HCT116 (cell line): Measurements from ENCODE around the gene ZDHHC16.

ENCODE experiments used
- CEBPB ChIP-seq: IDR thresholded peaks from 2 replicates; pipeline ENCODE4 v1.6.1; 2012; ENCODE audit warnings: low read depth
- CTCF ChIP-seq, 3 experiments: fragments of 200-600 bp in 1 of 3; sonication (generic) in 1 of 3; IDR thresholded peaks in 2 of 3; conservative IDR thresholded peaks in 1 of 3; 2 replicates each; pipeline ENCODE4 v1.5.1; 2012 to 2017; ENCODE audit warnings: low read depth in 2 of 3, low read length in 2 of 3, antibody characterized with exemption in 1 of 3, borderline replicate concordance in 1 of 3, control low read depth in 1 of 3, mild to moderate bottlenecking in 1 of 3, mixed read lengths in 1 of 3, mixed run types in 1 of 3, moderate library complexity in 1 of 3; ENCODE audit not compliant: insufficient read depth in 1 of 3
- EGR1 ChIP-seq: IDR thresholded peaks from 2 replicates; pipeline ENCODE4 v1.6.1; 2012; ENCODE audit warnings: low read depth
- POLR2A ChIP-seq: IDR thresholded peaks from 2 replicates; pipeline ENCODE4 v1.7.0; 2011; ENCODE audit warnings: borderline replicate concordance; ENCODE audit not compliant: insufficient read depth, insufficient read length; ENCODE audit errors: extremely low read depth
- RAD21 ChIP-seq: IDR thresholded peaks from 2 replicates; pipeline ENCODE4 v1.6.1; 2012; ENCODE audit warnings: low read depth, mild to moderate bottlenecking
- REST ChIP-seq: IDR thresholded peaks from 2 replicates; pipeline ENCODE4 v1.6.1; 2012; ENCODE audit warnings: low read depth
- SRF ChIP-seq: IDR thresholded peaks from 2 replicates; pipeline ENCODE4 v1.6.1; 2012; ENCODE audit warnings: low read depth

DNA sequence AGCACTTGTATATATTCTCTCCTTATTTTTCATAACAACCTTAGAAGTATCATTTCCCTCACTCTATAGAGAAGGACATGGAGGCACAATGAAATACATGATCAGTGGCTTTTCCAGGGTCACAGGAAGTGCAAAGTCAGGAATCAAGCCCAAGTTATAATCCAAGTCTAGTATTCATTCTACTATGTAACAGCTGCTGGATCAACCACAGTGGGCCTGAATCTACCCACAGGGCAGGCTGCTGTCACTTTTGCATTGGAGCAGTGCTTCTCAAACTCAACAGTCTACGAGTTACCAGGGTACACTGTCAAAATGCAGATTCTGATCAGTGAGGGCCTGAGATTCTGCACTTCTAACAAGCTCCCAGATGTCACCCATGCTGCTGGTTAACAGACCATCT lies 18.3 kb downstream of the ZDHHC16 start:
- no peak for TF ChIP-seq EGR1
- TF ChIP-seq SRF = no peak
- no peak for TF ChIP-seq CTCF (IDR thresholded peaks at IDR 0.05 in 2 of 3, conservative IDR thresholded peaks at IDR 0.05 in 1 of 3; ENCODE audit: borderline replicate concordance in 1 of 3, insufficient read depth in 1 of 3, low read depth in 2 of 3, low read length in 2 of 3)
- no peak for TF ChIP-seq RAD21
- TF ChIP-seq POLR2A = no peak
- TF ChIP-seq CEBPB = peak; percentile 4; the same call in 1 of the 2 replicates
- no peak for TF ChIP-seq REST
